Lower leg skin (tissue), 3 donors: ENCODE data around the gene FAXDC2.

Experiments used
- POLR2A ChIP-seq, 2 donors: fragments of 450-650 bp; IDR thresholded peaks; one replicate each; pipeline ENCODE4 v1.6.1; 2016 to 2017; ENCODE audit warnings: antibody characterized with exemption in 2 of 2, mild to moderate bottlenecking in 1 of 2, moderate library complexity in 1 of 2
- TF ChIP-seq, protein P1 (sequence below), 3 donors: fragments of 450-650 bp; IDR thresholded peaks; one replicate each; pipeline ENCODE4 v1.5.1; 2016; ENCODE audit warnings: antibody characterized with exemption in 3 of 3, mild to moderate bottlenecking in 3 of 3, moderate library complexity in 2 of 3

DNA sequence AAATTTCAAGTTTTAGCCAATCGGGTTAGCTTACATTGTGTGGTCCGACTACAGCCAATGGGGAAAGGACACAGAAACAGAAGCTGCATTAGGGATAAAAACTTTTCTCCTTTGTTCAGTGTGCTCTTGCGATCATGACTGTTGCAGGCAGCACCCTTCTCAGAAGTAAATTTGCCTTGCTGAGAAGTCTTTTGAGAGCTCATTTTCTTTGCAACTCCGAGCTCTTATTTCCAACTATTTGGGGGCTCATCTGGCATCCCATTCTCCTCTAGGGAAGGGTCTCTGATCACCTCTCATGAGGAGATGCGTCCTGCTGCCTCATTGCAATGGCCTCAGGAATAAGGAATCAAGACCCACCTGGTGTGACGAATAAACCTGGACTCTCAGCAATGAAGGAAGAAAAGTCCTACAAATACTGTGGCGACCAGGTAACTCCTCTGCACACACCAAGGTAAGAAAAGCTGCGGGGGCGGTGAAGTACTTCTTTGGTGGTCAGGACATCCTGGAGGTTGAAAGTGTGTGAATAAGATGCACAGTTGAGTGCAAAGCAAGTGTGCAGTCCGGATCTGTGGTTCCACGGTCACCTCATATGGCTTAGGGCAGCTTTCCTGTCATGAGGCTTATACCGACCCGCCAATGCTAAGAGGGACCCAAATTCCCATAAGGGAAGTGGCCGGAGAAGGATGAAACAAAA is 28.4 kb upstream of the FAXDC2 start:
- TF ChIP-seq, protein P1, sequence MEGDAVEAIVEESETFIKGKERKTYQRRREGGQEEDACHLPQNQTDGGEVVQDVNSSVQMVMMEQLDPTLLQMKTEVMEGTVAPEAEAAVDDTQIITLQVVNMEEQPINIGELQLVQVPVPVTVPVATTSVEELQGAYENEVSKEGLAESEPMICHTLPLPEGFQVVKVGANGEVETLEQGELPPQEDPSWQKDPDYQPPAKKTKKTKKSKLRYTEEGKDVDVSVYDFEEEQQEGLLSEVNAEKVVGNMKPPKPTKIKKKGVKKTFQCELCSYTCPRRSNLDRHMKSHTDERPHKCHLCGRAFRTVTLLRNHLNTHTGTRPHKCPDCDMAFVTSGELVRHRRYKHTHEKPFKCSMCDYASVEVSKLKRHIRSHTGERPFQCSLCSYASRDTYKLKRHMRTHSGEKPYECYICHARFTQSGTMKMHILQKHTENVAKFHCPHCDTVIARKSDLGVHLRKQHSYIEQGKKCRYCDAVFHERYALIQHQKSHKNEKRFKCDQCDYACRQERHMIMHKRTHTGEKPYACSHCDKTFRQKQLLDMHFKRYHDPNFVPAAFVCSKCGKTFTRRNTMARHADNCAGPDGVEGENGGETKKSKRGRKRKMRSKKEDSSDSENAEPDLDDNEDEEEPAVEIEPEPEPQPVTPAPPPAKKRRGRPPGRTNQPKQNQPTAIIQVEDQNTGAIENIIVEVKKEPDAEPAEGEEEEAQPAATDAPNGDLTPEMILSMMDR (IDR thresholded peaks at IDR 0.05), result no peak
- no peak for TF ChIP-seq POLR2A (IDR thresholded peaks at IDR 0.05)
